Astrocyte of the hippocampus (primary cell): ENCODE measurements around the gene SH3BP5L.
"Not testable (repeated sequence)": the region's sequence is repeated elsewhere in the genome, so short reads cannot be mapped to it uniquely, and the experiment has no call there.

Source experiments
- DNase-seq: peaks from one replicate; pipeline ENCODE4 v3.0.0; 2011; ENCODE audit warnings: low read depth, low spot score

Gene SH3BP5L

GRCh38 chr1:248851390-248851789 lies 25.7 kb upstream of the SH3BP5L start:
- no peak for DNase-seq

GRCh38 chr1:248850536-248851251 lies 25.0 kb upstream of the SH3BP5L start:
- DNase-seq: no peak

- no peak for DNase-seq
These were observed 24.4 kb upstream of the SH3BP5L start for GRCh38 chr1:248850124-248850523.

DNA sequence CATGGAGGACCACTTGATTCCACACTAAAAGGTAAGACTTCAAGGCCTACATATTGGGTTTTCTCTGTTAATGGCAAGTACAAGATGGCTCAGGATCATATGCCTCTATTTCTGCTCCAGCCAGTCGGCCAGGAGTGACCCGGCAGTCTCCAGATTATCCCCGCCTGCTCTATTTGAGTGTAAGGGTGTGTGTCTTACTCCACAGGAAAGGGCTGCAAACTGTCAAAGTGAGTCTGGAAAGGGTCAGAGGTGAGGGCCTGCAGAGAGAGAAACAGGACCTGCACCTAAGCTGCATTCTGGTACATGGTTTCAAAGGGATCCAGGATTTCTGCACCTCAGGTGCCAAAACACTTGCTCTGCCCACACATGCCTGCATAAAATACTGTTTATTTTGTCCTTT lies 23.9 kb upstream of the SH3BP5L start:
- DNase-seq: no peak

GRCh38 chr1:248849152-248849551 lies 23.4 kb upstream of the SH3BP5L start:
- no peak for DNase-seq

- no peak for DNase-seq
These were observed 22.9 kb upstream of the SH3BP5L start for GRCh38 chr1:248848602-248849001.

DNA sequence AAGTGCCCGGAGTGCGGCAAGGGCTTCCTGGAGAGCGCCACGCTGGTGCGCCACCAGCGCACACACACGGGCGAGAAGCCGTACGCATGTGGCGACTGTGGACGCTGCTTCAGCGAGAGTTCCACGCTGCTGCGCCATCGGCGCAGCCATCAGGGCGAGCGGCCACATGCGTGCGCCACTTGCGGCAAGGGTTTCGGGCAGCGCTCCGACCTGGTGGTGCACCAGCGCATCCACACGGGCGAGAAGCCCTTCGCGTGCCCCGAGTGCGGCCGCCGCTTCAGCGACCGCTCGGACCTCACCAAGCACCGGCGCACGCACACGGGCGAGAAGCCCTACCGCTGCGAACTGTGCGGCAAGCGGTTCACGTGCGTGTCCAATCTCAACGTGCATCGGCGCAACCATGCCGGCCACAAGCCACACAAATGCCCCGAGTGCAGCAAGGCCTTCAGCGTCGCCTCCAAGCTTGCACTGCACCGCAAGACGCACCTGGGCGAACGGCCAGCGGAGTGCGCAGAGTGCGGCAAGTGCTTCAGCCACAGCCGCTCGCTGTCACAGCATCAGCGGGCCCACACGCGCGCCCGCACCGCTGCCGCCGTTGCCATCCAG lies 22.3 kb upstream of the SH3BP5L start:
- DNase-seq: no peak

DNA sequence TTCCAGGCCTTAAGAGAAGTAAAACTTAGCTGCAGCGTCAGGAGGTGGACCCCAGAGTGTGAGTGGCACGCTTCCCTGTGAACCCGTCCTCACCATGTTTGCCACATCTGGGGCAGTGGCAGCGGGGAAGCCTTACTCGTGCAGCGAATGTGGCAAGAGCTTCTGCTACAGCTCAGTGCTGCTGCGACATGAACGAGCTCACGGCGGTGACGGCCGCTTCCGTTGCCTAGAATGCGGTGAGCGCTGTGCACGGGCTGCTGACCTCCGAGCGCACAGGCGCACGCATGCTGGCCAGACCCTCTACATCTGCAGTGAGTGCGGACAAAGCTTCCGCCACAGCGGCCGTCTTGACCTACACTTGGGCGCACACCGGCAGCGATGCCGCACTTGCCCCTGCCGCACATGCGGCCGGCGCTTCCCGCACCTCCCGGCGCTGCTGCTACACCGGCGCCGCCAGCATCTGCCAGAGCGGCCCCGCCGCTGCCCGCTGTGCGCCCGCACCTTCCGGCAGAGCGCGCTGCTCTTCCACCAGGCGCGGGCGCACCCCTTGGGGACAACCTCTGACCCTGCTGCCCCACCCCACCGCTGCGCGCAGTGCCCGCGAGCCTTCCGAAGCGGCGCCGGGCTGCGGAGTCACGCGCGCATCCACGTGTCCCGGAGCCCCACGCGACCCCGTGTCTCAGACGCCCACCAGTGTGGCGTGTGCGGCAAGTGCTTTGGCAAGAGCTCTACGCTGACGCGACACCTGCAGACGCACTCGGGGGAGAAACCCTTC lies 21.7 kb upstream of the SH3BP5L start:
- no peak for DNase-seq

DNA sequence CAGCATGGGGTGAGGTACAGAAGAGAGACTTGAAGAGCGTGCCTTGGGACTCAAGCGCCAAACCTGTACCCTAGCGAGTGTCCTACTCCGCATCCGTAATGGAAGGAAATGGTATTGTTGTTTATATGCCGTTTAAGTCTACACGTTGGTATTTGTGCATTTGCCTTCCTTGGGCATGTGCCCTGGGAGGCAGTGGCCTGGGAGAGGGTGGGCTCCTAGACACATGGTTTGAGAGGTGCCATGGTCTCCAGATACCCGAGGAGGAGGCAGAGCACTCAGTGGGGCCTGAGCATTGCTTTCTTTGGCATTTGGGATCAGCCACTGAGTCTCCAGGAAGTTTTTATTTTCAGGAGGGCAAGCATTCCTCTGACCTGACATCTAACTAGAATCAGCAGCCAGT lies 18.8 kb upstream of the SH3BP5L start:
- no peak for DNase-seq

DNA sequence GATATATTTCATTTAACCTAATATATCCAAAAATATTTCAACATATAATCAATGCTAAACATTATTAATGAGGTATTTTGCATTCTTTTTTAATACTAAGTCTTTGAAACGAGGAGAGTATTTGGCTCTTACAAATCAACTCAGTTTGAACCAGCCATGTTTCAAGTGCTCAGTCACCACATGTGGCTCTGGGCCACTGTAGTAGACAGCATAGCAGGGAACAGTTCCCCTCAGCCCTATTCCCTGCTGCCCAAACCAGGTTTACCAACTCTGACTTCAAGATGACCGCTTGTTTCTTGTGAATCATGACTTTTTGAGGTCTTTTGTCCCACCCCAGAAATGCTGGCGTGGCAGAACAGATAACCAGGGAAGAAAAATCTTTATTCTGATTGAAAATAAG lies 18.0 kb upstream of the SH3BP5L start:
- no peak for DNase-seq

DNA sequence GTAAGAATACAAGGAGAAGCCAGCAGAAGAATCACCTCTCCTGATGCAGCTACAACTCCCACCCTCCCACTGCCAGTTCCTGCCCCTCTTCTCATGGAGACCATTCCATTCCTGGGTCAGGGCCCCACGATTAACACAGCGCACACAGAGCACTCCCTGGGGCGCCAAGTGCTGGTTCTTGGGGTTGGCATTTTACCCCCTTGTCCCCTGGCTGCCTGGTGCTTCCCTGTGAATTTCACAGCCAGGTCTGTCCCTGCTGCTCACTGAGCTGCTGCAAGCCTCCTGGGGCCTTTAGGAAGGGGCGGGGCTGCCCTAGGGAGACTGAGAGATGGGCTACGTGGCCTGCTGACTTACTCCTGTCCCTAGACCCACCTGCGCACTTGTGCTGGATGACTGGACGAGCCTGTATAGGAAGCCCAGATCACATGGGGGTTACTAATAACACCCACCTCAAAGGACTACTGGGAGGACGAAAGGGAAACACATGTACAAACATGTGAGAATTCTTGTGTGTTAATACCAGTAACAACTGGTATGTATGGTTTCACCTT lies 17.1 kb upstream of the SH3BP5L start:
- DNase-seq: no peak

GRCh38 chr1:248841702-248842395 lies 16.1 kb upstream of the SH3BP5L start:
- DNase-seq: peak; percentile 65

- no peak for DNase-seq
These were observed 15.2 kb upstream of the SH3BP5L start for GRCh38 chr1:248840946-248841345.

- DNase-seq: no peak
These were observed 13.4 kb upstream of the SH3BP5L start for GRCh38 chr1:248839168-248839555.

DNA sequence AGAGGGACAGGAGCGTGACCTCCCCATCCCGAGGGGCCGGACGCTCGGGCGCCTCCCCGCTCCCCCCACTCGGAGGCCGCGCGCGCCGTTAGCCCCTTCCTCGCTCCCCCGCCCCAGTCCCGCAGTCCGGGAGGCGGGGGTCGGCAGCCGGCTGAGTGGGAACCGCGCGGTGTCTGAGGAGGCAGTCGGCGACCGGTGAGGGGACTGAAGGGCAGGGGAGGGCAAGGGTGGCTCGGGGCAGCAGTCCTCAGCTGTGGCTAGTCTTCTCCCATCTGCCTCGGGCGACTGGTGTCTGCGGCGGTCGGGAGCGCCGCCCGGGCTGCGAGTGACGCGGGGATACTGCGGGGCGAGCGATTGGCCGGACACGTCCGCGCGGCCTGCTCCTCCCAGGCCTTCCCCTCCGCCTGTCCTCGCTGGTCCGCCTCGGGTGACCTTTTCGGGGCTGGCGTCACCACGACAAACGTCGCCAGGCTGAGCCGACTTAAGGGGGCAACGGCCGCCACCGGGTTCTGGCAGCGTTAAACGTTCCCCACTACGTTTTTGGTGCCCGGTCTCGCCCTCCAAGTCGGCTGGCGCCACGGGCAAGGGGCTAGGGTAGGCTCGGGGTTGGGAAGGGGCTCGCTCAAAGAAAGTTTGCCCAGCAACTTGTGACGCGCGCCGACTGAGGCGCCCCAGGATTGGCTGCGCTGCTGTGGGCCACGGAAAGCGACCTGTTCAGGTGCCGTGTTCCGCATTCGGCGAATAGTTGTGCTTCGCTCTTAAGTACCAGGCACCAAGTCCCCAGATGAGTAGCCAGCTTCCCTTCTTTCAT lies 12.8 kb upstream of the SH3BP5L start:
- peak; percentile 94 for DNase-seq

- DNase-seq: peak; percentile 99
These were observed 12.2 kb upstream of the SH3BP5L start, which contains the start of gene ZNF672 for GRCh38 chr1:248837781-248838356. TSS of gene ZNF672 (plus strand) at chr1:248838224. CDS start at chr1:248847275, 9,051 bp downstream.

- no peak for DNase-seq
These were observed 11.5 kb upstream of the SH3BP5L start for GRCh38 chr1:248837045-248837780.

GRCh38 chr1:248834343-248834940 lies 8.7 kb upstream of the SH3BP5L start:
- DNase-seq: no peak

GRCh38 chr1:248831842-248832241 lies 6.1 kb upstream of the SH3BP5L start:
- DNase-seq: no peak

- not testable (repeated sequence) for DNase-seq
These were observed 5.0 kb upstream of the SH3BP5L start for GRCh38 chr1:248830718-248831017.
